GM21529 (cell line): ENCODE data around the gene SEMA3F.

ENCODE experiments used
- ATAC-seq: cut with Tn5 transposase; IDR thresholded peaks from one replicate; pipeline ENCODE4 v1.9.1; 2021; ENCODE audit not compliant: unreplicated experiment

The SEMA3F gene

DNA sequence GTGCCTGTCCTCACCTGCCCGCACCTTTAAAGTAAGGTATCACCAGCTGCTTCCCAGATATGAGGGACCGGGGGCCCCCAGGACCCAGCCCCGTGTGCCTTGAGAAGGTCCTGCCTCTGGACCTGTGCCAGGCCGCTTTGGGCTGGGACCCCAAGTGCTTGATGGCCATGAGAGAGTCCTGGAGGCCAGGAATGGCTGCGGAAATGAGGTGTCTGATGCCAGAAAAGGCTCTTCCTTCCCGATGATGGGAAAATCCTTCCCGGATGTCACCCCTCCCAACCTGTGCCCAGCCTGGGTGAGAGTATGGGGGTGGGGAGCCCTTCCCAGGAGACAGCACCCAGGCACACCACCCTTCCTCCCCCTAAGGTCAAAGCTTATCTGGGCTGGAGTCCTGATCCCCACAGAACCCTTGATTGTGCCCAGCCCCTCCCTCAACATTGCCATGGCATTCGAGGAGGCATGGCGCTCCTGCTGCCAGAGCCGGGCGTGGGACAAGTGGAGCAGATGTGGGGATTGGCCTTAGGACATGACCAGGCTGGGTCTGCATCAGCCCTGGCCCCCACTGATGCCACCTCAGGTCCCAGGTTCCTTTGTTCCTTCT, 14.2 kb downstream of the SEMA3F start:
- ATAC-seq: no peak

DNA sequence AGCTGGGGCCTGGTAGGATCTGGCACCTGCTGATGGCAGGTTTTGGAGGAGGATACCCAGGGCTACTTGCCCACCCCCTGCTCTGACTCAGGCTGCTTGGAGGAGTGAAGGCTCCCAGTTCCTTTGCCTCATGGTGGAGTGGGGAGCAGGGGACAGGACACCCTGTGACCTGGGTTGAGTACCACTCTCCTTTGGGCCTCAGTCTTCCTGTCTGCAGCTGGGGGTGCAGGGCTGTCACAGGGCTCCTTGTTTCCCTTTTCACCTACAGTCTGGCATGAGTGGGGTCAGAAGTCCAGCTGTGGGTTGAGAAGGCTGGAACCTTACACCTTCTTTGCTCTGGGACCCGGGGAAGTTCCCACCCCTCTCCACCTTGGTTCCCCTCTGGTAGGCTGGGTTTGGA, 14.7 kb downstream of the SEMA3F start:
- no peak for ATAC-seq

DNA sequence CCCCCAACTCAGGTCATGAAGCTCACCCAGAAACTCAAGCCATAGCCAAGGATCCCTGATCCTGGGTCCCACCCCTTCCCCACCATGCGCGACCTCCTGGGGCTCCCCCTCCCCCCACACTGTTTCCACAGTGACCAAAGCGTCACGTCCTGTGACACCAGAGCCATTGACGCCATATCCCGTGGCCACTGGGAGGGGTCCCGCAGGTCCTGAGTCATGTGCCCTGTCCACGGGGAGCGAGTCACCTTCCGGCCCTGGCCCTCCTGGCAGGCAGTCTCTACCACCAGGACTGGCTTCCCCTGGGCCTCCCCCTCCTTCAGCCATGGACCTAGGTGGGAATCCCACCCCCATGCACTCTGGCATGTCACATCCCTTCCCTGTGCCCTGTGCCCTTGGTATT, 15.6 kb downstream of the SEMA3F start:
- no peak for ATAC-seq

DNA sequence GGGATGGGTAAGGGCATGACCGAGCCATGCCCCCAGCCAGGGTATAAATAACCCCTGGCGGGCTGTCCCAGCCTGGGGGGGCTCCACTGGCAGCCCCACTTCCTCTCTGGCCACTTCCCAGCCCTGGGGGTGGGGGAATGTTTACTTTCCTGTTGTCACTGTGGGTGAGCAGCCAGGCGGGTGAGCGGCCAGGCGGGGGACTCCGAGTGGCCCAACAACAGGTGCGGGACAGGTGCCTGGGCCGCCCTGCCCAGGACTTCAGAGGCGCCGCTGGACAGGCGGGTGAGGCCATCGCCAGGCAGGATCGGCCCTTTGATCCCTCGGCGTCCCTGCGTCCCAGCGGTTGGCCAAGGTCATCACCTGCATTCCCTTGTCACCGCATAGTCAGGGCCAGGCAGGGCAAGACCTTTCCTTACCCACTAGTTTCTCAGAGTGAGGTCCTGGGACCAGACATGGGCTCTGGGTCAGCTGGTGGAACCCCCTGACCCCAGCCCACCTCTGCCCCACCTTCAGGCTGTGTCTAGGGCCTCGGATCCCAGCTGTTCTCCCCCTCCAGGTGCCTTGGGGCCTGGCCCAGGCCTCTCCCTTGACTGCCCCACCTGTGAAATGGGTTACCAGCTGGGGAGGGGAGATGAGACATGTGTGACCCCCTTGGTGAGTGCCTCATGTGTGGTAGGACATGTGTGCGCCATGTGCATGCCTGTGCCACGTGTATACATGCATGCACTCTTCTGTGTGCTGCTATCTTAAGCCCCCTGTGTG, 16.6 kb downstream of the SEMA3F start:
- ATAC-seq: no peak

DNA sequence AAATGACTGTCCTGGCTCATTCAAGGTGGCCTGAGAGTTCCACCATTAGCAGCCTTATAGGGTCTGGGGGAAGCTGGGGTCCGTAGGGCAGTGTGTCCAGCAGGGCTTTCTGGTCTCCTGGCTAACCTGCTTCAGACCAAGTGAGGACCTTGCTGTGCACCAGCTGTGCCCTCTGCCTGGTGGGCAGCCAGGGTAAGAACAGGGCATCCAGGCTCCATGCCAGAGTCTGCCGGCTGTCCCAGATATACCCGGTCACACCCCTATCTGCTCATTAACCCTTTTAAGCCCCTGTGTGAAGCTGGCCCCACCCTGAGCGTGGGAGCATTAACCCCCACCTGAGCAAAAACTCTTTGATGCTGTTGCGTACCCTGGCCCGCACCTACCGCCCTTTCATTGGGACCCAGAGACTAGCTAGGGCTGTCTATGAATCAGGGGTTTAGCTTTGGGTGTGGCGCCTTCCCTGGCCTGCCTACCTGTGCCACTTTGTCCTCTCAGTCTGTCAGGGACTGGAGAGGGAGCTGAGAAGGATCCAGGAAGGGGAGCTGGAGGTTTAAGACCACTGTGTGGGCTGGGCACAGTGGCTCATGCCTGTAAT, 17.6 kb downstream of the SEMA3F start:
- ATAC-seq: no peak

DNA sequence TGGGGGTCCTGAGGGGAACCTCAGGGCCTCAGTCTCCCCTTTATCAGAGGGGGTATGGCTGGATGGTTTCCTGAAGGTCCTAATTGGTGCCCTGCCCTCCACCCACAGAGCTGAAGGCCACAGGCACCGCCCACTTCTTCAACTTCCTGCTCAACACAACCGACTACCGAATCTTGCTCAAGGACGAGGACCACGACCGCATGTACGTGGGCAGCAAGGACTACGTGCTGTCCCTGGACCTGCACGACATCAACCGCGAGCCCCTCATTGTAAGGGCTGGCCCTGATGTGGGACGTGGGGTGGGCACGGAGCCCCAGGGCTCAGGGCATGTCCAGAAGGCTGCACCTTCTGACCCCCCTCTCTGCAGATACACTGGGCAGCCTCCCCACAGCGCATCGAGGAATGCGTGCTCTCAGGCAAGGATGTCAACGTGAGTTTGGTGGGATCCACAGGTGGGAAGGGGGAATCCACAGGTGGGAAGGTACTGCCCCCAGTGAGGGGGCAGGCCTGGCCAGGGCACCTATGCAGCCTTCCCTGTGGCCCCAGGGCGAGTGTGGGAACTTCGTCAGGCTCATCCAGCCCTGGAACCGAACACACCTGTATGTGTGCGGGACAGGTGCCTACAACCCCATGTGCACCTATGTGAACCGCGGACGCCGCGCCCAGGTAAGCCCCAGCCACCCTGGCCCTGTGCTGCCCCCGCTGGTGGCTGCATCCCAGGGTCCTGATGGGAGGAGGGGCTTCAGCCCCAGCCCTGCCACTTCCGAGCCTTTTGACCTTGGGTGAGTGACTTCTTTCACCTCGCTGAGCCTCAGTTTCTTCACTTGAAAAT, 18.8 kb downstream of the SEMA3F start:
- no peak for ATAC-seq

DNA sequence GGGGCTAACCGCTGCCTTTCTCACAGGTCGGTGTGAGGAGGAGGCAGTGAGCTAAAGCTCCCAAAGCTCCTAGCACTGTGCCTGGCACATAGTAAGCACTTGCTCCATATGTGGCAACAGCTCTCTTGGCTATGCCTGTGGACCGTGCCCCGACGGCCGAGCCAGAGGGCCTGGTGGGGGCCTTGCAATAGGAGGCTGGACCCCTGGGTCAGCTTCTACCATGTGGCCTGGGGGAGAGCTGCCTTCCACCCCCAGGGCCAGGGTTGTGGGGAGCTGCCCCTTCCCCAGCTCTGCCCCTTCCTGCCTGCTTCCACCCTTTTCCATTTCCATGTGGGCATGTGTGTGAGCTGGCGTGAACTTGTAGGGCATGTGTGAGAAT, 19.4 kb downstream of the SEMA3F start:
- no peak for ATAC-seq

DNA sequence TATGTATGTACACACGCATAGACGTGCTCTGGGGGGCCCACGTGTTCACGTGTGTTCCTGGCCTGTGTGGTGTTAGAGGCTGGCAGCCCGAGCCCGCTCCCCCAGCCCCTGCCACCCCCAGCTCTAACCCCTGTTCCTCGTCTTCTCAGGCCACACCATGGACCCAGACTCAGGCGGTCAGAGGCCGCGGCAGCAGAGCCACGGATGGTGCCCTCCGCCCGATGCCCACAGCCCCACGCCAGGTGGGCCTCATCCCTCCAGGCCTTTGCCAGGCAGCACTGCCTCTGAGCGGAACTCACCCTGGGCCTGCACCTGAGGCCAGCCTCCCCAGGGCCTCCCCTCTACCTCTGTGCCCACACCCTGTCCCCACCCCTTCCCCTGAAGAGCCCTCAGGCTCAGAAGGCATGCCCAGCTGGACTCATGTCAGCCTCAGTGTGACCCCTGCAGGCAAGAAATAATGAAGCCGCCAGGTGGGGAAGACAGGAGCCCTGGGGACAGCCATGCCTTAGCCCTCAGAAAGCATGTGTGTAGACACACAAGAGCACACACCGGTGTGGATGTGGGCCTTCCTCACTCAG, 19.9 kb downstream of the SEMA3F start:
- no peak for ATAC-seq

DNA sequence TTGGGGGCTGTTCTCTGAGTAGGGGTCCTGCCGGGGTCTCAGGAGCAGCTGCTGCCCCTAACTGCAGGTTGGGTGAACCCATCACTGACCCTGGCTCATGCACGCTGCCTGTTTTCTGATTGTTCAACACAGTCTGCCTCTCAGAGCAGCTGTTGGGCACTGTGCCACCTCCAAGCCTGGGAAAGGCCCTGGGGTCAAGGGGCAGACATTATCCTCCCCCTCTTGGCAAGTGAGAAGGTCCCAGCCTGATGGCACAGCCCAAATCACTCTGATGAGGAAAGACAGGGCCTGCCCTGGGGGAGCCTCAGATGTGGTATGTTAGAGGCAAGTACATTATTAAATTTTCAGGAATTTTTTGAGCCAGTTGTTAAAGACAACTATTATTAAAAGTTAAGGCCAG, 22.2 kb downstream of the SEMA3F start:
- ATAC-seq: no peak

DNA sequence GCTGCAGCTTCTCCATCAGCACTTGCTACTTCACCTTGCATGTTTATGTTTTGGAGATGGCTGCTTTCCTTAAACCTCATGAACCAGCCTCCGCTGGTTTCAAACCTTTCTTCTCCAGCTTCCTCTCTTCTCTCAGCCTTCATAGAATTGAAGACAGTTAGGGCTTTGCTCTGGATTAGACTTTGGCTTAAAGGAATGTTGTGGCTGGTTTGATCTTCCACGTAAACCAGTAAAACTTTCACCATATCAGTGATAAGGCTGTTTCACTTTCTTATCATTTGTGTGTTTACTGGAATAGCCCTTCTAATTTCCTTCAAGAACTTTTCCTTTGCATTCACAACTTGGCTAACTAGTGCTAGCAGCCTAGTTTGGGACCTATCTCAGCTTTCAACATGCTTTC, 24.6 kb downstream of the SEMA3F start:
- ATAC-seq: no peak

DNA sequence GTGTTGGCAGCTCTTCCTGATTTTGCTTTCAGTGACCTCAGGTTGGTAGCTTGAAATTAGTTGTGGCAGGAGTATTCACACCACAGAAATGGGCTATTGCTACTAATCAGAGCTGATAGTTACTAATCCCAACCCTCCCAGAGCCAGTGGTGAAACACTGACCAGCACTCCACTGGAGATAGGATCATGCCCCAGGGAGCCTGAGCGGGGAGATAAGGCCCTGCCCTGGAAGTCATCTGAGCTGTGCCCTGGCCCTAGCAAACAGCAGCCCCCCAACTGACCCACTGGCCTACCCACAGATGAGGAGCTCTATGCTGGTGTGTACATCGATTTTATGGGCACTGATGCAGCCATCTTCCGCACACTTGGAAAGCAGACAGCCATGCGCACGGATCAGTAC, 26.9 kb downstream of the SEMA3F start:
- no peak for ATAC-seq

DNA sequence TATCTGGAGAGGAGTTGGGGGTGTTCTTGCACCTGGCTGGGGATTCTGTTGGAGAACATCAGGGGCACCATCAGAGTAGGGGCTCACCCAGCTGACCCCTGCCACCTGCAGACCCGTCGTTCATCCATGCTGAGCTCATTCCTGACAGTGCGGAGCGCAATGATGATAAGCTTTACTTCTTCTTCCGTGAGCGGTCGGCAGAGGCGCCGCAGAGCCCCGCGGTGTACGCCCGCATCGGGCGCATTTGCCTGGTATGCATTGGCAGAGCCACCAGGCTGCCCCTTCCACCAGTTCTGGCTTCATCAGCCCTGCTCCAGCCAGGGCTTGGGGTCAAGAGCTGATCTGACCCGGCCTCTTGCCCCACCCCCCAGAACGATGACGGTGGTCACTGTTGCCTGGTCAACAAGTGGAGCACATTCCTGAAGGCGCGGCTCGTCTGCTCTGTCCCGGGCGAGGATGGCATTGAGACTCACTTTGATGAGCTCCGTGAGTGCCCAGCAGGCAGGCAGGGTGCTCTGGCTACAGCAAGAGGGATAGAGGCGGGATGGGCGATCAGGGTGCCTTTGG, 27.5 kb downstream of the SEMA3F start:
- no peak for ATAC-seq

DNA sequence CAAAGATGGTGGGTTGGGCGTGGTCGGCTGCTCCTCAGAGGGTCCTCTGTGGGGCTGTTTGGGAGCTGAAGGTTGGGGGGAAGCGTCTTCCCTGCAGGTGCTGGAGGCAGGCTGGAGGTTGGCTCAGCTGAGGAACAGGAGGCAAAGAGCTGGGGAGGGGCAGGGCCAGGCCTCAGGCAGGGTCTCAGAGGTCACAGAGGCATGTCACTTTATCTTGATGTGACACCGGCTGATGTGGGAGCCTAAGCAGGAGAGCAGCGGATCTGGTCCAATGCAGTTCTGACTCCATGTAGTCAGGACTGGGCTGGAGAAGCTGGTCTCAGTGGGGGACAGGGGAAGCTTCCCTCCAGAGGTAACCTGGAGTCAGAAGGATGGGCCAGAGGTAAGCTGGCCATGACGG, 28.6 kb downstream of the SEMA3F start:
- ATAC-seq: no peak

DNA sequence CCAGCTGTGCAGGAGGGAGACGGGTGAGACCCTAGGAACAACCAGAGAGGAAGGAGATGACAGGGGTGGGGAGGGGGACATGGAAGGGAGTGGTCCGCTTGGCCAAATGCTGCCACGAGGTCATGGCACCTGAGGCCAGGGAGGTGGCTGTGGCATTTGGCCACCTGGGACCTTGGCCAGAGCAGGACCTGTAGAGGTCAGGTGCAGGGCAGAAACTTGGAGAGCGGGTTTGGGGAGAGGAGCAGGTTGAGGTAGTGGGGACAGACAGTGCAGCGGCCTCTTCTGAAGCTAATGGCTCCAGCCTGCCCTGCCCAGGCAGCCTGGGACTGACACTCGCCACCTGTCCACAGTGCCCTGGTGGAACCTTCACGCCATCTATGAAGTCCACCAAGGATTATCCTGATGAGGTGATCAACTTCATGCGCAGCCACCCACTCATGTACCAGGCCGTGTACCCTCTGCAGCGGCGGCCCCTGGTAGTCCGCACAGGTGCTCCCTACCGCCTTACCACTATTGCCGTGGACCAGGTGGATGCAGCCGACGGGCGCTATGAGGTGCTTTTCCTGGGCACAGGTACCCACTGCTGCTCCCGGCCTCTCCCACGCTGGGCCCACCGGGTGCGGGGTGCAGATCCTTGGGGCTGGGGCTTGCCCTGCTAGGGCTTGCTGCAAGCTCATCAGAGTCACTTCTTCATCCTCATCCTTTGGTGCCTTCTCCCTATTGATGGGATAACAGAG, 29.3 kb downstream of the SEMA3F start:
- ATAC-seq: no peak

DNA sequence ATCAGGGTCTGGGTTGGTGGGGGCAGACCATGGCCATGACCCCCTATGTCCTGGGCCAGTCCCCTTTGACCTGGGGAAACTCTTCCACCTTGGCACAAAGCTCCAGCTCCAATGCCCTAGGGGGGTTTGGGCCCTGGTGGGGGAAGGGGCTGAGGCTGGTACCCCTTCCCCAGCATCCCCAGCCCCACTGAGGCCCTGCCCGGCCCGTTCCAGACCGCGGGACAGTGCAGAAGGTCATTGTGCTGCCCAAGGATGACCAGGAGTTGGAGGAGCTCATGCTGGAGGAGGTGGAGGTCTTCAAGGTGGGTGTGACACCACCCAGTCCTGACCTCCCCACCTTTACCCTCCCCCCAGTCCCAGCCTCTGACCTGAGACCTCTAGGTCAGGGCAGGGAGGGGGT, 30.1 kb downstream of the SEMA3F start:
- no peak for ATAC-seq

DNA sequence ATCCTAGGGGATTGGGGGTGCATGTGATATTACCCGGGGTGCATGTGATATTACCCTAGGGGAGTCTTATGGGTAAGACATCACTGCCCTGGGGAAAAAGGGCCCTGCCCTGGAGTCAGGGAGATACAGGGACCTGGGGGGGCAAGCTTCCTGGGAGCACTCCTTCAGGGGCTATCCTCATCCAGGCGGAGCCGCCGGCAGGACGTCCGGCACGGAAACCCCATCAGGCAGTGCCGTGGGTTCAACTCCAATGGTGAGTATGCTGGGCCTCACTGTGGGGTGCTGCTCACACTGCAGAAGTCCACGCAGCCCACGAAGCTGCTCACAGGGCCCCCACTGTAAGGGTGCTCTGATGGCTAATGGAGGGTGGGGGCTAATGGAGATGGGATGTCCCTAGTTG, 31.0 kb downstream of the SEMA3F start:
- ATAC-seq: no peak

DNA sequence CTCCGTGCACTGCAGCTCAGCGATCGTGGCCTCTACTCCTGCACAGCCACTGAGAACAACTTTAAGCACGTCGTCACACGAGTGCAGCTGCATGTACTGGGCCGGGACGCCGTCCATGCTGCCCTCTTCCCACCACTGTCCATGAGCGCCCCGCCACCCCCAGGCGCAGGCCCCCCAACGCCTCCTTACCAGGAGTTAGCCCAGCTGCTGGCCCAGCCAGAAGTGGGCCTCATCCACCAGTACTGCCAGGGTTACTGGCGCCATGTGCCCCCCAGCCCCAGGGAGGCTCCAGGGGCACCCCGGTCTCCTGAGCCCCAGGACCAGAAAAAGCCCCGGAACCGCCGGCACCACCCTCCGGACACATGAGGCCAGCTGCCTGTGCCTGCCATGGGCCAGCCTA, 32.6 kb downstream of the SEMA3F start:
- no peak for ATAC-seq

DNA sequence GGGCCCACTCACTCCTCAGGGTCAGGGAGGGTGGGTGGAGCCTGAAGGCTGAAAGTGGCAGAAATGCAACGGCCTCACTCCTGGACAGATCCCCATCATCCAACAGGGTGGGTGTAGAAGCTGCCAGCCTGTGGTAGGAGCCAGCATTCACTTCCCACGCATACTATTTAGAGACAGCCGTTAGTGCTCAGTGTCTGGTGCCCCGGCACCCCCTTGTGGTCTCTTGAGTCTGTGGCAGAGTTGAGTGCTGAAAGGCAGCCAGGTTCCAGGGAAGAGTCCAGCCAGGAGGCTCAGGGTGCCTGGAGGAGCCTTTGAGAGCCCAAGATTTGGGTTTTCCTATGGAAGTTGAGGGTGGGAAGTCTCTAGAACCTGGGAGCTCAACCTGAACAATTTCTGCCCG, 34.1 kb downstream of the SEMA3F start:
- no peak for ATAC-seq

DNA sequence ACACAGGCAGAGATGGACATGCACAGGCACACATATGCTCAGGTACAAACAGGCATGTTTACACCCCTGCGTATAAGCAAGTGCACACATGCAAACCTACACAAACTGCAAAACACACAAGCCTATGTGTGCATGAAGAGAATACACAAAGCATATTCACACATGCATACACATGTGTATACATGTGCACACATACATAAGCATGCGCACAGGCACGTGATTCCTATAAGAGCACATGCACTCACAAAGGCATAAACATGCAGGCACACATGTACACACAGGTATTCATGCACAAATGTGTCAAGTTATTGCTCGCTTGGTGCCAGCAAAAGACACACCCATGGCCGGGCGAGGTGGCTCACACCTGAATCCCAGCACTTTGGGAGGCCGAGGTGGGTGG, 34.9 kb downstream of the SEMA3F start:
- ATAC-seq: no peak

DNA sequence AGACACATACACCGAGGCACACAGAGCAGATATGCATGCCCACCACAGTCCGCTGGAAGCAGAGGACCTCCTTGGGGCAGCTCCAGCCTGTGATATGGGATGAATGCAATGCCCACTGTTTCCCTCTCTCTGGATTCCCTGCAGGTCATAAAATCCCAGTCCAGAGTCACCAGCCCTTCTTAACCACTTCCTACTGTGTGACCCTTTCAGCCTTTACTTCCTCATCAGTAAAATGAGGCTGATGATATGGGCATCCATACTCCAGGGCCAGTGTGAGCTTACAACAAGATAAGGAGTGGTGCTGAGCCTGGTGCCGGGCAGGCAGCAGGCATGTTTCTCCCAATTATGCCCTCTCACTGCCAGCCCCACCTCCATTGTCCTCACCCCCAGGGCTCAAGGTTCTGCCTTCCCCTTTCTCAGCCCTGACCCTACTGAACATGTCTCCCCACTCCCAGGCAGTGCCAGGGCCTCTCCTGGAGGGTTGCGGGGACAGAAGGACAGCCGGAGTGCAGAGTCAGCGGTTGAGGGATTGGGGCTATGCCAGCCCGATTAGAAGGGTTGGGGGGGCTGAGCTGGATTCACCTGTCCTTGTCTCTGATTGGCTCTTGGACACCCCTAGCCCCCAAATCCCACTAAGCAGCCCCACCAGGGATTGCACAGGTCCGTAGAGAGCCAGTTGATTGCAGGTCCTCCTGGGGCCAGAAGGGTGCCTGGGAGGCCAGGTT, 36.0 kb downstream of the SEMA3F start, which contains the start of gene GNAT1:
Gene GNAT1, plus strand, starts transcription at position 675 of the 725 bp plus-strand sequence. CDS start 116 bp downstream, outside the sequence.
- ATAC-seq: no peak
